ENCODE results near the gene GRHPR.
"Not testable (repeated sequence)": the region's sequence is repeated elsewhere in the genome, so short reads cannot be mapped to it uniquely, and the experiment has no call there.

GRHPR gene

DNA sequence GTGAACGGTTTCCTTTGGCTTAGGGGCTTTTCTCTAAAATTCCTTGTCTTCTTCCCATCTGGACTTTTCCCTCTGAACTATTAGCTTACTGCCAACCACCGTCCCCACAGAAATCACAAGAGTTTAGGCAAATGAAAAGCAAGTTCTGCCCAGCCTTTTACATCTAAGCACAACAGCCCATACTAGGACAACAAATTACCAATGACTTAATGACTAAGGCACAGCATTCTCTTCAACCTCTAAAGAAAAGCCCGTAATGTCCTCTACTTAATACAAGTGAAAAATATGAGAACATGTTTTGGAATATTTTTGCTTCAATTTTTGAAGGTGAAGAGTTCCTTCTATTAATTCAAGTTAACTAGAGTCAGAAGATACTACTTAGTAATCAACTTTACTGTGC lies 41.5 kb downstream of the GRHPR start:
- H3K27ac ChIP-seq, result no peak overlapping the region
- TF ChIP-seq ZFX (IDR thresholded peaks at IDR 0.05) (no peak), CTCF (conservative IDR thresholded peaks at IDR 0.05) (no peak)

GRCh38 chr9:37464426-37465248 lies 42.1 kb downstream of the GRHPR start:
- no peak for TF ChIP-seq CTCF (conservative IDR thresholded peaks at IDR 0.05)
- peak; percentile 60; the same call in 1 of the 2 replicates for TF ChIP-seq ZFX (IDR thresholded peaks at IDR 0.05)
- peak overlapping the region; percentile 89 for H3K27ac ChIP-seq

DNA sequence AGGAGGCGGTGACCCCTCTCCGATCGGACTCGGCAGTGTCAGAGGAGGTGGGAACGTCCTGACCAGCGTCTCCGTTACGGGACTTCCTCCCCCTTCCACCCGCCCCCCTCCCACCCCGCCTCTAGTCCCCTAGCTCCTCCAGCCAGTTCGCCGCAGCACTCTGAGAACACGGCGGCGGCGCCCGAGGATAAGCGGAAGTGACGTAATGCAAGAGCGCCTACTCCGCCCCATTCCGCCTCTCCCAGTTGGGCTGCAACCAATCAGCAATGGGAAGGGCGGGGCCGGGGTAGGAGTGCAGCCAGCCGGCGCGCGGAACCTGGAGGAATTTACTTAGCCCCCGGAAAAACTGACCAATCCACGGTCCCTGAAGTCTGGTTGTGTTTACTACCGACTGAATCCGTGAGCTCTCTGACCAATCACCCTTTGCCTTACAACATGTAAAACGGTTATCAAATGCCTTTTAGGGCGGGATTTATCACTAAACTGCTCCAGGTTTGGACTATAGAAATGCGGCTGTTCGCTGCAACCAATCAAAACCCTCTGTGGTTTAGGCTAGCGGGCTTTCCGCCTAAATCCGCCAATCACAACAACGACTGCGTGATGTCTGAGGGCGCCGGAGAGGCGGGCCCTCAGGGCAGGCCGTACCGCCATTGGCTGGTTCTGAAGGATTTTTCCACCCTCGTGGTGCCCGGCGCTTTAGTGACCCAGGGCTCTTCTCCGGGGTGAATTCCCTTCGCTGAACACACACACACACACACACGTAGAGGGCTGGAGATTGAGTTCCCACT lies 42.9 kb downstream of the GRHPR start, which contains the start of gene ZBTB5:
ZBTB5 (minus strand) TSS at position 202 of the 788 bp plus-strand sequence. CDS start 22,899 bp downstream, outside the sequence.
- TF ChIP-seq CTCF (conservative IDR thresholded peaks at IDR 0.05), result no peak
- H3K27ac ChIP-seq, result peak within 1 kb of the TSS; percentile 89

DNA sequence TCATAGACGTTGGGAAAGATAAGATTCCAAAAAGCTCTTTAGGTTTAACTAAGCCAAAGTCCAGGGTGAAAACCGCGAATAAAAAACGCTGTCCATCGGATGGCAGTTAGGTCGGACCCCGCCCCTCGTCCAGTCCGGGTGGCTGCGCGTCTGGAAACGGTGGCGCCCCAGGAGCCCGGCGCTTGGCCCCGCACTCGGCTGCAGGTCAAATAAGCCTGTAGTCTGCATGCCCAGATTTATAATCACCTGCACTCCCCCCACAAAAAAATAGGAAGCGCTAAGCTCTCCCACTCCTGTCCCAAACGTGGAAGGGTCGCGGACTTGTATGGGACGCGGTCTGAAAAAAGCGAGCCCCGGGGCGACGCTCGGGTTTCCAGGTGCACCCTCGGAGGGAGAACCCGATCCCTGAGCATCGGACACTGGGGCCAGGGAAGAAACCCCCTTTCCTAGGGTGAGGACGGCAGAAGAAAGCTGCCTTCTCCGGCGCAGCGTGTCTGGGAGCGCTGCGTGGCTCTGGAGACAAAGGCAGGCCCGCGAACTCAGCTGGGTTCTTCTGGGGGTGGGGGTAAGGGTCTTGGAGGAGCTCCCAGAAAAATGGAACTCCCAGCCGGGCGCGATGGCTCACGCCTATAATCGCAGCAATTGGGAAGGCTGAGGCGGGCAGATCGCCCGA lies 43.7 kb downstream of the GRHPR start:
- H3K27ac ChIP-seq, result peak overlapping the region; percentile 89
- TF ChIP-seq ZFX (IDR thresholded peaks at IDR 0.05) (peak; percentile 24; the same call in 1 of the 2 replicates), CTCF (conservative IDR thresholded peaks at IDR 0.05) (no peak)

DNA sequence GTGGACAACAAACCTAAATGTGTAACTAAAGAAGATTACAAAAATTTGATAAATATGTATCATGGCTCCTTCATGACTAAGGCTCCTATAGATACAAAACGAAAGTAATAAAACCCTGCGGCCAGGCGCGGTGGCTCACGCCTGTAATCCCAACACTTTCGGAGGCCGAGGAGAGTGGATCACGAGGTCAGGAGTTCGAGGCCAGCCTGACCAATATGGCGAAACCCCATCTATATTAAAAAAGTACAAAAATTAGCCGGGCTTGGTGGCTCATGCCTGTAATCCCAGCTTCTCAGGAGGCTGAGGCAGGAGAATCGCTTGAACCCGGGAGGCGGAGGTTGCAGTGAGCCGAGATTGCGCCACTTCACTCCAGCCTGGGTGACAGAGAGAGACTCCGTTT lies 45.0 kb downstream of the GRHPR start:
- H3K27ac ChIP-seq, result not testable (repeated sequence)

DNA sequence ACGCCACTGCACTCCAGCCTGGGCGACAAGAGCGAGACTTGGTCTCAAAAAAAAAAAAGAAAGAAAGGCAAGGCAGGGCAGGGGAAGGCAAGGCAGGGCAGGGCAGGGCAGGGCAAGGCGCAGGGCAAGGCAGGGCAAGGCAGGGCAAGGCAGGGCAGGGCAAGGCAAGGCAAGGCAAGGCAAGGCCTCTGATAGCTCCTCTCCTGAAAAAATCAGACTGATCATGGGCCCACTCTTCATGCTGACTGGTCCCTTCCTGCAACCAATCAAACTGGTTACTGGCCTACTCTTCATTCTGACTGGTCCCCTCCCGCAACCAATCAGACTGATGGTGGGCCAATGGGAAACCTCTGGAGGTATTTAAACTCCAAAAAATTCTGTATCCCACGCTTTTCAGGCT lies 46.1 kb downstream of the GRHPR start:
- H3K27ac ChIP-seq, result no peak overlapping the region

More for the DNA sequence above, 46.1 kb downstream of the GRHPR start:
- TF ChIP-seq ZFX (IDR thresholded peaks at IDR 0.05) (no peak), CTCF (conservative IDR thresholded peaks at IDR 0.05) (no peak)

Data from C4-2B (cell line).